Glutamatergic neuron (in vitro differentiated cells): ENCODE results near the gene HORMAD1. TPM values are rescaled to one million over a fixed set of nuclear protein-coding genes. Genes with fewer than 3 reads are reported as not detected.

Experiments
- DNase-seq: peaks from one replicate; pipeline ENCODE4 v3.0.0; 2022
- H3K27ac Mint-ChIP-seq: one replicate; pipeline ENCODE4 v1.8.0; 2020; ENCODE audit warnings: mild to moderate bottlenecking, mixed read lengths, inconsistent platforms; ENCODE audit not compliant: unreplicated experiment
- H3K27me3 Mint-ChIP-seq: one replicate; pipeline ENCODE4 v1.8.0; 2020; ENCODE audit warnings: mild to moderate bottlenecking, moderate library complexity, mixed read lengths, inconsistent platforms; ENCODE audit not compliant: unreplicated experiment
- H3K36me3 Mint-ChIP-seq: one replicate; pipeline ENCODE4 v1.8.0; 2020; ENCODE audit warnings: mild to moderate bottlenecking, mixed read lengths, inconsistent platforms; ENCODE audit not compliant: unreplicated experiment
- H3K4me1 Mint-ChIP-seq: one replicate; pipeline ENCODE4 v1.8.0; 2020; ENCODE audit warnings: mild to moderate bottlenecking, low read depth, mixed read lengths, inconsistent platforms; ENCODE audit not compliant: unreplicated experiment
- H3K4me3 Mint-ChIP-seq: one replicate; pipeline ENCODE4 v1.8.0; 2020; ENCODE audit warnings: mild to moderate bottlenecking, mixed read lengths, inconsistent platforms; ENCODE audit not compliant: unreplicated experiment
- H3K9me3 Mint-ChIP-seq: one replicate; pipeline ENCODE4 v1.8.0; 2020; ENCODE audit warnings: mild to moderate bottlenecking, moderate library complexity, mixed read lengths, inconsistent platforms; ENCODE audit not compliant: unreplicated experiment
- total RNA-seq: library from RNA; stranded (reverse); fragmentation: NEBNext Ultra II Directional; extraction: Animal tissue kit (Norgen Biotek cat#: 25700); gene quantifications from one replicate; pipeline ENCODE4 v1.2.1, GENCODE V29; 2021; ENCODE audit not compliant: unreplicated experiment
- TF ChIP-seq, protein P1 (sequence below): fragments of 200-600 bp; sonication (generic); IDR thresholded peaks from one replicate; pipeline ENCODE4 v1.5.0; 2021; ENCODE audit not compliant: partially characterized antibody, unreplicated experiment

The HORMAD1 gene
- total RNA-seq, 1 donor from 2014 or later = not detected

DNA sequence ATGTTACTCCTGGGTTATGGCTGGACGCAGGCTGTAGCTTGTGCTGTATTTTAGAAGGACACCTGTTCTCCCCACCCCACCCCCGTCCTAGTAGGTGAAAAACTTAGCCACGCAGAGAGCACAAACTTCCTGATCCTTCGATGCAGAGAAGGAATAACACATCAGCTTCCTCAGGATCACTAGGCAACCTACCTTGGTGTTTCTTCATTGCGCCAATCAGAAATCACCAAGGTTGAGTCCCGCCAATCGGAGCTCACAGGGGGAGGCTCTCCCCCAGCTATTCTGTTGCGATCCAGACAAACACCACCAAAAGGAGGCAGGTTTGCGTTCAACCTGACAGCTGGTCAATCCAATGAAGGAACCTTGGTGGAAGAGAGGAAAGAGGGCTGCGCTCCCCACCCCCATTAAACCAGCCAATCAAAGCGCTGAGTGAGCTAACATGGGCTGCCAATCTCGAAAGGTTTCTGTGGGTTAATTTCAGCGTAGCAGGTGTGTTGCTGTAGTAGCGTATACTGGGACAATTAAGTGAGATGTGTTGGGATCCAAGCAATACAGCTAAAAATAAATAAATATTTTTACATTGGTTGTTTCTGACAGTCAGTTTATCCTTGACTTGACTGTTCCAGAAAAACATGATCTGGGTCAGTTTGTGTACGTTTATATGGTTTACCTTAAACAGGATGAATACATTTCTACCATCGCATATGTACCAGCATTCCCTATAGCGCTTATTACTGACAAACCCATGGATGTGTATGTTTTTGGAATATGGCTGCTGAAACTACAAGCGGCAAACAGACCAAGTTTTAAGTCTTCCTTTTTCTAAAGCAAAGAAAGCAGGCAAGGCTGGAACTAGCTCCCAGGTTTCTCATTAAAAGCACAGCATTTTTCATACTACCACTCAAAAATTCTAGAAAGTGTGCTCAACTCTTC lies 23.4 kb downstream of the HORMAD1 start, which contains the start of gene GOLPH3L:
Gene GOLPH3L, minus strand, starts transcription at position 160 of the 933 bp plus-strand sequence. CDS start 2,316 bp downstream, outside the sequence.
- TF ChIP-seq, protein P1, sequence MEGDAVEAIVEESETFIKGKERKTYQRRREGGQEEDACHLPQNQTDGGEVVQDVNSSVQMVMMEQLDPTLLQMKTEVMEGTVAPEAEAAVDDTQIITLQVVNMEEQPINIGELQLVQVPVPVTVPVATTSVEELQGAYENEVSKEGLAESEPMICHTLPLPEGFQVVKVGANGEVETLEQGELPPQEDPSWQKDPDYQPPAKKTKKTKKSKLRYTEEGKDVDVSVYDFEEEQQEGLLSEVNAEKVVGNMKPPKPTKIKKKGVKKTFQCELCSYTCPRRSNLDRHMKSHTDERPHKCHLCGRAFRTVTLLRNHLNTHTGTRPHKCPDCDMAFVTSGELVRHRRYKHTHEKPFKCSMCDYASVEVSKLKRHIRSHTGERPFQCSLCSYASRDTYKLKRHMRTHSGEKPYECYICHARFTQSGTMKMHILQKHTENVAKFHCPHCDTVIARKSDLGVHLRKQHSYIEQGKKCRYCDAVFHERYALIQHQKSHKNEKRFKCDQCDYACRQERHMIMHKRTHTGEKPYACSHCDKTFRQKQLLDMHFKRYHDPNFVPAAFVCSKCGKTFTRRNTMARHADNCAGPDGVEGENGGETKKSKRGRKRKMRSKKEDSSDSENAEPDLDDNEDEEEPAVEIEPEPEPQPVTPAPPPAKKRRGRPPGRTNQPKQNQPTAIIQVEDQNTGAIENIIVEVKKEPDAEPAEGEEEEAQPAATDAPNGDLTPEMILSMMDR = no peak
- Mint-ChIP-seq H3K4me1 (peaks cover 5% of the 10 kb centered on the region), H3K36me3 (no peaks in the 10 kb centered on the region), H3K27ac (peak within 1 kb of the TSS; percentile 98), H3K27me3 (no peaks in the 10 kb centered on the region), H3K4me3 (peak within 1 kb of the TSS; percentile 100), H3K9me3 (no peaks in the 10 kb centered on the region)
- peak; percentile 84 for DNase-seq

DNA sequence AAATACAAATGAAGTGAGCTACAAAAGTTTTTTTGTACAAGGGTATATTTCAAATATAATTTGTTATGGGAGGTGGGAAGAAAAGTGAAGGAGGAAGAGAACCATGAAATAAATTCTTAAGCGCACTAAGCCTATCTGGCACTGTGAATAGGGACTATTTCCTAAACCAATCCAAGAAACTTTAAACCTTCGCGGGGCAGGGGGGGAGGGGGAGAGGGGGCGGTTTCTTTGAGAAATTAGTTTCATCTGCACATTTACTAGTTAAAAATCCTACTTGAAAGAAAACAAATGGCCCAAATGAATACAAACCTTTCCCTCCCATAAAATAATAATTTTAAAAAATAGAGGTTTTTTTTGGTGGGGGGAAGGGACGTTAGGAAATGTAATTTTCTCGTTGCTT lies 24.1 kb downstream of the HORMAD1 start:
- Mint-ChIP-seq H3K27me3 (no peaks in the 10 kb centered on the region), H3K27ac (peak overlapping the region; percentile 98), H3K9me3 (no peaks in the 10 kb centered on the region), H3K4me1 (peaks cover 5% of the 10 kb centered on the region), H3K4me3 (peak overlapping the region; percentile 100), H3K36me3 (no peaks in the 10 kb centered on the region)
- no peak for DNase-seq
- TF ChIP-seq, protein P1 = no peak

DNA sequence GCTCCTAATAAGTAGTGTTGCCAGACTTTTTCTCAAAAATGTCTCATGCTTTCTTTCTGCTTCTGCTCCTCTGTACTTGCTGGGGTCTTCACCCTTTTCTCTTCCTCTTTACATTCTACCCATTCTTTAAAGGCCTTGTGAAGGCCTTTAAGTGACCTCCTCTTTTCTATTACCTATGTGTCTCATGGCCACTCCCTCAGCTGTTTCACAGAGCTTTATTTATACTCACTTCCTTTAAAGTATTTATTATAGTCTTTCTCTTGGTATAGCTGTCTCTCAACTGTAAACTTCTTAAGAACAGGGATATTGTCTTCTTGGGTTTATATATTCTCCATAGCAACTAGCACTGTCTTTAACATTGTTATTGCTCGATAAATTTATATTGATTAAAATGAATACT lies 24.5 kb downstream of the HORMAD1 start:
- Mint-ChIP-seq H3K4me3 (peak overlapping the region; percentile 100), H3K27ac (peak overlapping the region; percentile 25), H3K9me3 (no peaks in the 10 kb centered on the region), H3K27me3 (no peaks in the 10 kb centered on the region), H3K36me3 (no peaks in the 10 kb centered on the region), H3K4me1 (peaks cover 5% of the 10 kb centered on the region)
- TF ChIP-seq, protein P1 = no peak
- no peak for DNase-seq

DNA sequence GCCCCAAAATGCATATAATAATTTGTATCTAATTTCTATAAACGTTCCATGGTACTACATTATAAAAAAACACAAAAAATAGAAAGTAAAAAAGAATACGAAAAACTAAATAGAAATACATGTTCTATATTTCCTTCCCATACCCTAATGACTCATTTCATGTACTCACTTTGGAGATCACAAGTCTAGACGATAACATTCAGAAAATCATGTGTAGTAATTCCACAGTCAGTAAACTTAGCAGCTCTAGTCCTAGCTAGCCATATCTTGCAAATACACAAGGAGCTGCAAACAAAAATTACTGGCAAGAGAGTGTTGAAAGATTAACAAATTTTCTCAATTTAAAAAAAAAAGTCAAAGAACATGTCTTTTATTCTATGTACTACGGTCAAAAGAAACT lies 25.1 kb downstream of the HORMAD1 start:
- no peak overlapping the region for H3K4me3 Mint-ChIP-seq
- no peaks in the 10 kb centered on the region for H3K27me3 Mint-ChIP-seq
- TF ChIP-seq, protein P1 = no peak
- no peak overlapping the region for H3K27ac Mint-ChIP-seq
- peaks cover 5% of the 10 kb centered on the region for H3K4me1 Mint-ChIP-seq
- DNase-seq = no peak
- no peaks in the 10 kb centered on the region for H3K36me3 Mint-ChIP-seq
- H3K9me3 Mint-ChIP-seq = no peaks in the 10 kb centered on the region

DNA sequence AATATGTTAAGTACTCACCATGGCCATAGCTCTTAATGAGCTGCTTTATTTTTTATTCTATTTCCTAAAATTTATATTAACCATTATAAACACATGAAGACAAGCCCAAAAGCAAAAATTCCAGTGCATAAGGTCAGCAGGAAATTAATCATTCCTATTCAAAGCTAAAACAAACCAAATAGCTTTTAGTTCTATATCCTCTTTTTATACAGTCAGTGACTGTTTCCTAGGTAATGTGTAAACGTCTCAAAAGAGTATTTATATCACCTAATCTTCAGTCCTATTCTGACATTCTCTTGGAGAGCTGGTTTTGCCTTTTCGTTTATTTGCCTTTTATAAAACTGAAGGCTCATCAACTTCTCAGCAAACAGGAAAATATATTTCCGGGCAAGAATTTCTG lies 28.0 kb downstream of the HORMAD1 start:
- DNase-seq = no peak
- no peaks in the 10 kb centered on the region for H3K9me3 Mint-ChIP-seq
- H3K27ac Mint-ChIP-seq = no peak overlapping the region
- H3K27me3 Mint-ChIP-seq = no peaks in the 10 kb centered on the region
- H3K36me3 Mint-ChIP-seq = no peaks in the 10 kb centered on the region
- TF ChIP-seq, protein P1 = no peak
- H3K4me3 Mint-ChIP-seq = no peak overlapping the region
- H3K4me1 Mint-ChIP-seq = peaks cover 4% of the 10 kb centered on the region
